ENCODE measurements around the gene SORT1.
"Not testable (repeated sequence)": the region's sequence is repeated elsewhere in the genome, so short reads cannot be mapped to it uniquely, and the experiment has no call there.

The SORT1 gene

GRCh38 chr1:109305991-109306390, 91.7 kb downstream of the SORT1 start:
- H3K36me3 ChIP-seq (ENCODE audit: control insufficient read depth, insufficient read depth, low read length); H3K27ac ChIP-seq (ENCODE audit: low read depth, low read length); H2BK120ac ChIP-seq (ENCODE audit: low read depth, low read length); H3K23ac ChIP-seq (ENCODE audit: low read length); H4K8ac ChIP-seq (ENCODE audit: low read depth, low read length); H3K9ac ChIP-seq (ENCODE audit: low read length); H3K56ac ChIP-seq (ENCODE audit: low read length); H3K4me3 ChIP-seq (ENCODE audit: low read length); H2AK5ac ChIP-seq (ENCODE audit: low read length); H2BK5ac ChIP-seq (ENCODE audit: low read length); H3K4ac ChIP-seq (ENCODE audit: low read depth, low read length); H3K79me1 ChIP-seq (ENCODE audit: low read length); H3K27me3 ChIP-seq (ENCODE audit: insufficient read depth, low read length, poor library complexity); H3K4me1 ChIP-seq (ENCODE audit: control insufficient read depth, low read depth, low read length); H3K4me2 ChIP-seq (ENCODE audit: low read length); H2BK15ac ChIP-seq (replicated peaks; ENCODE audit: low read depth); H3K18ac ChIP-seq (ENCODE audit: low read length); H4K5ac ChIP-seq (ENCODE audit: low read length); H3K79me2 ChIP-seq (ENCODE audit: control insufficient read depth, insufficient read depth, low read length): not testable (repeated sequence)
- DNase-seq, result peak; percentile 87
- no CpG with 5 or more reads among the region's 10 CpGs for WGBS (ENCODE audit: extremely low coverage, insufficient coverage, low lambda C conversion rate)

- Histone ChIP-seq H3K36me3 (ENCODE audit: control insufficient read depth, insufficient read depth, low read length) (no peaks in the 10 kb centered on the region), H3K18ac (ENCODE audit: low read length) (no peak overlapping the region), H4K8ac (ENCODE audit: low read depth, low read length) (no peak overlapping the region), H4K5ac (ENCODE audit: low read length) (no peak overlapping the region), H3K4ac (ENCODE audit: low read depth, low read length) (no peak overlapping the region), H3K23ac (ENCODE audit: low read length) (no peak overlapping the region), H2BK5ac (ENCODE audit: low read length) (no peak overlapping the region), H3K79me2 (ENCODE audit: control insufficient read depth, insufficient read depth, low read length) (no peaks in the 10 kb centered on the region), H3K56ac (ENCODE audit: low read length) (no peak overlapping the region), H3K27me3 (ENCODE audit: insufficient read depth, low read length, poor library complexity) (no peaks in the 10 kb centered on the region), H3K4me3 (ENCODE audit: low read length) (no peak overlapping the region), H3K9ac (ENCODE audit: low read length) (no peak overlapping the region), H2BK120ac (ENCODE audit: low read depth, low read length) (no peak overlapping the region), H3K4me2 (ENCODE audit: low read length) (no peak overlapping the region), H2BK15ac (replicated peaks; ENCODE audit: low read depth) (no peak overlapping the region), H2AK5ac (ENCODE audit: low read length) (no peak overlapping the region), H3K4me1 (ENCODE audit: control insufficient read depth, low read depth, low read length) (peaks cover 7% of the 10 kb centered on the region), H3K27ac (ENCODE audit: low read depth, low read length) (no peak overlapping the region), H3K79me1 (ENCODE audit: low read length) (no peaks in the 10 kb centered on the region)
- WGBS (ENCODE audit: extremely low coverage, insufficient coverage, low lambda C conversion rate), result no CpG with 5 or more reads among the region's 8 CpGs
- no peak for DNase-seq
These were observed 93.3 kb downstream of the SORT1 start for GRCh38 chr1:109304226-109304920.

GRCh38 chr1:109301874-109302273, 95.8 kb downstream of the SORT1 start:
- H2AK5ac ChIP-seq (ENCODE audit: low read length), result no peak overlapping the region
- no peaks in the 10 kb centered on the region for H3K79me1 ChIP-seq (ENCODE audit: low read length)

GRCh38 chr1:109300650-109301151, 97.0 kb downstream of the SORT1 start:
- H3K4me2 ChIP-seq (ENCODE audit: low read length), result no peak overlapping the region
- no peaks in the 10 kb centered on the region for H3K79me1 ChIP-seq (ENCODE audit: low read length)
- no peaks in the 10 kb centered on the region for H3K79me2 ChIP-seq (ENCODE audit: control insufficient read depth, insufficient read depth, low read length)
- H3K4ac ChIP-seq (ENCODE audit: low read depth, low read length), result no peak overlapping the region
- H3K56ac ChIP-seq (ENCODE audit: low read length), result no peak overlapping the region
- no peak overlapping the region for H4K8ac ChIP-seq (ENCODE audit: low read depth, low read length)
- no peak overlapping the region for H3K18ac ChIP-seq (ENCODE audit: low read length)
- H3K27me3 ChIP-seq (ENCODE audit: insufficient read depth, low read length, poor library complexity), result no peaks in the 10 kb centered on the region
- peak; percentile 33 for DNase-seq
- H3K23ac ChIP-seq (ENCODE audit: low read length), result no peak overlapping the region
- no CpG with 5 or more reads among the region's 16 CpGs for WGBS (ENCODE audit: extremely low coverage, insufficient coverage, low lambda C conversion rate)
- no peak overlapping the region for H3K27ac ChIP-seq (ENCODE audit: low read depth, low read length)
- no peak overlapping the region for H2BK15ac ChIP-seq (replicated peaks; ENCODE audit: low read depth)
- H3K9ac ChIP-seq (ENCODE audit: low read length), result no peak overlapping the region
- H3K36me3 ChIP-seq (ENCODE audit: control insufficient read depth, insufficient read depth, low read length), result no peaks in the 10 kb centered on the region
- no peaks in the 10 kb centered on the region for H3K4me1 ChIP-seq (ENCODE audit: control insufficient read depth, low read depth, low read length)
- H2BK120ac ChIP-seq (ENCODE audit: low read depth, low read length), result no peak overlapping the region
- no peak overlapping the region for H2BK5ac ChIP-seq (ENCODE audit: low read length)
- H3K4me3 ChIP-seq (ENCODE audit: low read length), result no peak overlapping the region
- H4K5ac ChIP-seq (ENCODE audit: low read length), result no peak overlapping the region
- H2AK5ac ChIP-seq (ENCODE audit: low read length), result no peak overlapping the region

More at GRCh38 chr1:109301874-109302273, 95.8 kb downstream of the SORT1 start:
- WGBS (ENCODE audit: extremely low coverage, insufficient coverage, low lambda C conversion rate), result 100% methylated on average over 2 of the region's 5 CpGs
- H3K4me2 ChIP-seq (ENCODE audit: low read length), result no peak overlapping the region
- H3K4me3 ChIP-seq (ENCODE audit: low read length), result no peak overlapping the region
- no peak overlapping the region for H2BK120ac ChIP-seq (ENCODE audit: low read depth, low read length)
- H3K56ac ChIP-seq (ENCODE audit: low read length), result no peak overlapping the region
- H3K79me2 ChIP-seq (ENCODE audit: control insufficient read depth, insufficient read depth, low read length), result no peaks in the 10 kb centered on the region
- no peak overlapping the region for H2BK15ac ChIP-seq (replicated peaks; ENCODE audit: low read depth)
- no peak overlapping the region for H3K23ac ChIP-seq (ENCODE audit: low read length)
- H3K27ac ChIP-seq (ENCODE audit: low read depth, low read length), result no peak overlapping the region
- DNase-seq, result no peak
- H3K36me3 ChIP-seq (ENCODE audit: control insufficient read depth, insufficient read depth, low read length), result no peaks in the 10 kb centered on the region
- no peaks in the 10 kb centered on the region for H3K27me3 ChIP-seq (ENCODE audit: insufficient read depth, low read length, poor library complexity)
- H3K9ac ChIP-seq (ENCODE audit: low read length), result no peak overlapping the region
- H3K18ac ChIP-seq (ENCODE audit: low read length), result no peak overlapping the region
- H4K8ac ChIP-seq (ENCODE audit: low read depth, low read length), result no peak overlapping the region
- no peak overlapping the region for H4K5ac ChIP-seq (ENCODE audit: low read length)
- no peak overlapping the region for H2BK5ac ChIP-seq (ENCODE audit: low read length)
- no peak overlapping the region for H3K4ac ChIP-seq (ENCODE audit: low read depth, low read length)
- H3K4me1 ChIP-seq (ENCODE audit: control insufficient read depth, low read depth, low read length), result peaks cover 2% of the 10 kb centered on the region

GRCh38 chr1:109299558-109300343, 98.0 kb downstream of the SORT1 start:
- H3K56ac ChIP-seq (ENCODE audit: low read length), result no peak overlapping the region
- no peaks in the 10 kb centered on the region for H3K79me1 ChIP-seq (ENCODE audit: low read length)
- H2BK5ac ChIP-seq (ENCODE audit: low read length), result no peak overlapping the region
- H2BK15ac ChIP-seq (replicated peaks; ENCODE audit: low read depth), result no peak overlapping the region
- no CpG with 5 or more reads among the region's 20 CpGs for WGBS (ENCODE audit: extremely low coverage, insufficient coverage, low lambda C conversion rate)
- no peak overlapping the region for H3K27ac ChIP-seq (ENCODE audit: low read depth, low read length)
- H4K8ac ChIP-seq (ENCODE audit: low read depth, low read length), result no peak overlapping the region
- H2AK5ac ChIP-seq (ENCODE audit: low read length), result no peak overlapping the region
- no peak overlapping the region for H3K18ac ChIP-seq (ENCODE audit: low read length)
- no peak overlapping the region for H3K9ac ChIP-seq (ENCODE audit: low read length)
- H3K4ac ChIP-seq (ENCODE audit: low read depth, low read length), result no peak overlapping the region
- H2BK120ac ChIP-seq (ENCODE audit: low read depth, low read length), result no peak overlapping the region
- DNase-seq, result no peak
- H3K23ac ChIP-seq (ENCODE audit: low read length), result no peak overlapping the region
- H3K4me3 ChIP-seq (ENCODE audit: low read length), result no peak overlapping the region
- no peaks in the 10 kb centered on the region for H3K4me1 ChIP-seq (ENCODE audit: control insufficient read depth, low read depth, low read length)
- H4K5ac ChIP-seq (ENCODE audit: low read length), result no peak overlapping the region
- H3K4me2 ChIP-seq (ENCODE audit: low read length), result no peak overlapping the region
- H3K27me3 ChIP-seq (ENCODE audit: insufficient read depth, low read length, poor library complexity), result no peaks in the 10 kb centered on the region
- no peaks in the 10 kb centered on the region for H3K79me2 ChIP-seq (ENCODE audit: control insufficient read depth, insufficient read depth, low read length)
- H3K36me3 ChIP-seq (ENCODE audit: control insufficient read depth, insufficient read depth, low read length), result no peaks in the 10 kb centered on the region

Data from mesendoderm (in vitro differentiated cells).